Activated CD4-positive, alpha-beta T cell treated with anti-CD3 and anti-CD28 coated beads, Interleukin-2, amount 10 ng/mL, durations not matched to agents 24 days and 14 days (primary cell): ENCODE data around the gene ITGB5. TPM values are rescaled to one million over a fixed set of nuclear protein-coding genes. Genes with fewer than 3 reads are reported as not detected.
"Not testable (repeated sequence)": the region's sequence is repeated elsewhere in the genome, so short reads cannot be mapped to it uniquely, and the experiment has no call there.

Experiments
- DNase-seq: peaks from one replicate; pipeline ENCODE4 v3.0.0; 2022
- H3K27ac Mint-ChIP-seq: one replicate; pipeline ENCODE4 v1.8.0; 2022; ENCODE audit warnings: mild to moderate bottlenecking, mixed read lengths
- H3K27me3 Mint-ChIP-seq: one replicate; pipeline ENCODE4 v1.8.0; 2022; ENCODE audit warnings: mixed read lengths
- H3K36me3 Mint-ChIP-seq: one replicate; pipeline ENCODE4 v1.8.0; 2022; ENCODE audit warnings: low read depth, mild to moderate bottlenecking, mixed read lengths
- H3K4me1 Mint-ChIP-seq: one replicate; pipeline ENCODE4 v1.8.0; 2021; ENCODE audit warnings: mixed read lengths
- H3K4me3 Mint-ChIP-seq: one replicate; pipeline ENCODE4 v1.8.0; 2022; ENCODE audit warnings: mild to moderate bottlenecking, moderate library complexity, mixed read lengths
- H3K9me3 Mint-ChIP-seq: one replicate; pipeline ENCODE4 v1.8.0; 2021; ENCODE audit warnings: mixed read lengths
- intact Hi-C: fragments of 100-400 bp; cut with micrococcal nuclease; formaldehyde crosslinking; loops from one replicate; pipeline ENCODE4 v1.15.1; 2023
- total RNA-seq: library from RNA; stranded (reverse); gene quantifications from 2 replicates; pipeline ENCODE4 v1.2.3, GENCODE V29; 2022

The ITGB5 gene
- total RNA-seq, 1 donor from 2014 or later, result 2.1 TPM

GRCh38 chr3:124831628-124832199 lies 55.5 kb downstream of the ITGB5 start:
- Mint-ChIP-seq H3K4me1 (peaks cover 9% of the 10 kb centered on the region), H3K27ac (no peak overlapping the region), H3K9me3 (no peaks in the 10 kb centered on the region), H3K27me3 (peaks cover 42% of the 10 kb centered on the region), H3K36me3 (no peaks in the 10 kb centered on the region), H3K4me3 (no peak overlapping the region)
- intact Hi-C loops, result no loop called here
- DNase-seq, result no peak

- no peaks in the 10 kb centered on the region for H3K9me3 Mint-ChIP-seq
- no peak overlapping the region for H3K4me3 Mint-ChIP-seq
- H3K36me3 Mint-ChIP-seq, result no peaks in the 10 kb centered on the region
- intact Hi-C loops, result no loop called here
- H3K27me3 Mint-ChIP-seq, result peaks cover 33% of the 10 kb centered on the region
- H3K27ac Mint-ChIP-seq, result no peak overlapping the region
- peaks cover 2% of the 10 kb centered on the region for H3K4me1 Mint-ChIP-seq
- no peak for DNase-seq
Observed at GRCh38 chr3:124829819-124830554, 57.2 kb downstream of the ITGB5 start.

GRCh38 chr3:124829178-124829818 lies 57.9 kb downstream of the ITGB5 start:
- Mint-ChIP-seq H3K27me3 (peaks cover 31% of the 10 kb centered on the region), H3K4me3 (no peak overlapping the region), H3K36me3 (no peaks in the 10 kb centered on the region), H3K27ac (no peak overlapping the region), H3K4me1 (no peaks in the 10 kb centered on the region), H3K9me3 (no peaks in the 10 kb centered on the region)
- intact Hi-C loops, result no loop called here
- DNase-seq, result no peak

- H3K9me3 Mint-ChIP-seq, intact Hi-C loops, H3K36me3 Mint-ChIP-seq, H3K4me1 Mint-ChIP-seq, H3K27ac Mint-ChIP-seq, DNase-seq, H3K4me3 Mint-ChIP-seq: not testable (repeated sequence)
- peaks cover 25% of the 10 kb centered on the region for H3K27me3 Mint-ChIP-seq
Observed at GRCh38 chr3:124827476-124828206, 59.5 kb downstream of the ITGB5 start.

GRCh38 chr3:124826703-124827102 lies 60.5 kb downstream of the ITGB5 start:
- H3K27ac Mint-ChIP-seq, result no peak overlapping the region
- no peaks in the 10 kb centered on the region for H3K9me3 Mint-ChIP-seq
- H3K36me3 Mint-ChIP-seq, result no peaks in the 10 kb centered on the region
- no peak for DNase-seq
- peaks cover 22% of the 10 kb centered on the region for H3K27me3 Mint-ChIP-seq
- no peak overlapping the region for H3K4me3 Mint-ChIP-seq
- H3K4me1 Mint-ChIP-seq, result no peaks in the 10 kb centered on the region
- intact Hi-C loops, result no loop called here

- H3K27ac Mint-ChIP-seq, result no peak overlapping the region
- H3K27me3 Mint-ChIP-seq, result peaks cover 21% of the 10 kb centered on the region
- no peaks in the 10 kb centered on the region for H3K9me3 Mint-ChIP-seq
- intact Hi-C loops, result no loop called here
- DNase-seq, result no peak
- no peaks in the 10 kb centered on the region for H3K4me1 Mint-ChIP-seq
- H3K36me3 Mint-ChIP-seq, result no peaks in the 10 kb centered on the region
- H3K4me3 Mint-ChIP-seq, result no peak overlapping the region
Observed at GRCh38 chr3:124824286-124824915, 62.8 kb downstream of the ITGB5 start.

- H3K27me3 Mint-ChIP-seq, result peaks cover 25% of the 10 kb centered on the region
- no peak for DNase-seq
- H3K9me3 Mint-ChIP-seq, result no peaks in the 10 kb centered on the region
- H3K4me1 Mint-ChIP-seq, result no peaks in the 10 kb centered on the region
- no peak overlapping the region for H3K27ac Mint-ChIP-seq
- no peaks in the 10 kb centered on the region for H3K36me3 Mint-ChIP-seq
- intact Hi-C loops, result no loop called here
- H3K4me3 Mint-ChIP-seq, result no peak overlapping the region
Observed at GRCh38 chr3:124823648-124824047, 63.5 kb downstream of the ITGB5 start.

GRCh38 chr3:124823206-124823605 lies 64.0 kb downstream of the ITGB5 start:
- Mint-ChIP-seq H3K4me3 (no peak overlapping the region), H3K9me3 (no peaks in the 10 kb centered on the region), H3K36me3 (no peaks in the 10 kb centered on the region), H3K27me3 (peaks cover 25% of the 10 kb centered on the region), H3K4me1 (no peaks in the 10 kb centered on the region), H3K27ac (no peak overlapping the region)
- intact Hi-C loops, result no loop called here
- DNase-seq, result no peak

GRCh38 chr3:124821356-124821755 lies 65.8 kb downstream of the ITGB5 start:
- no peak overlapping the region for H3K27ac Mint-ChIP-seq
- no peak for DNase-seq
- no peaks in the 10 kb centered on the region for H3K9me3 Mint-ChIP-seq
- intact Hi-C loops, result no loop called here
- H3K4me1 Mint-ChIP-seq, result no peaks in the 10 kb centered on the region
- peaks cover 23% of the 10 kb centered on the region for H3K27me3 Mint-ChIP-seq
- H3K4me3 Mint-ChIP-seq, result no peak overlapping the region
- H3K36me3 Mint-ChIP-seq, result no peaks in the 10 kb centered on the region

- H3K9me3 Mint-ChIP-seq, result no peaks in the 10 kb centered on the region
- H3K4me3 Mint-ChIP-seq, result no peak overlapping the region
- no peaks in the 10 kb centered on the region for H3K36me3 Mint-ChIP-seq
- no peak for DNase-seq
- intact Hi-C loops, result no loop called here
- no peak overlapping the region for H3K27ac Mint-ChIP-seq
- H3K27me3 Mint-ChIP-seq, result peaks cover 14% of the 10 kb centered on the region
- no peaks in the 10 kb centered on the region for H3K4me1 Mint-ChIP-seq
Observed at GRCh38 chr3:124818398-124819091, 68.6 kb downstream of the ITGB5 start.

- Mint-ChIP-seq H3K27me3 (peaks cover 16% of the 10 kb centered on the region), H3K9me3 (no peaks in the 10 kb centered on the region), H3K36me3 (no peaks in the 10 kb centered on the region), H3K4me3 (no peak overlapping the region), H3K27ac (no peak overlapping the region), H3K4me1 (no peaks in the 10 kb centered on the region)
- DNase-seq, result no peak
- intact Hi-C loops, result no loop called here
Observed at GRCh38 chr3:124817079-124817478, 70.1 kb downstream of the ITGB5 start.

- Mint-ChIP-seq H3K9me3 (no peaks in the 10 kb centered on the region), H3K27me3 (peaks cover 16% of the 10 kb centered on the region), H3K4me1 (no peaks in the 10 kb centered on the region), H3K4me3 (no peak overlapping the region), H3K36me3 (no peaks in the 10 kb centered on the region), H3K27ac (no peak overlapping the region)
- no peak for DNase-seq
- intact Hi-C loops, result no loop called here
Observed at GRCh38 chr3:124816206-124816605, 71.0 kb downstream of the ITGB5 start.

- no peak for DNase-seq
- H3K27me3 Mint-ChIP-seq, result peaks cover 17% of the 10 kb centered on the region
- intact Hi-C loops, result no loop called here
- no peaks in the 10 kb centered on the region for H3K9me3 Mint-ChIP-seq
- H3K27ac Mint-ChIP-seq, result no peak overlapping the region
- no peaks in the 10 kb centered on the region for H3K4me1 Mint-ChIP-seq
- no peaks in the 10 kb centered on the region for H3K36me3 Mint-ChIP-seq
- no peak overlapping the region for H3K4me3 Mint-ChIP-seq
Observed at GRCh38 chr3:124815781-124816180, 71.4 kb downstream of the ITGB5 start.
